Lower leg skin (tissue), 4 donors: ENCODE results near the gene SALL2. TPM values are rescaled to one million over a fixed set of nuclear protein-coding genes. Genes with fewer than 3 reads are reported as not detected.

Source experiments
- DNase-seq, 2 donors: peaks; one replicate each; pipeline ENCODE4 v3.0.0-alpha.2; 2019; ENCODE audit warnings: low spot score in 2 of 2
- H3K4me3 ChIP-seq: fragments of 200-600 bp; sonication (generic); 2 replicates; pipeline ENCODE4 v1.5.1; 2017; ENCODE audit warnings: mild to moderate bottlenecking, low read depth; ENCODE audit not compliant: poor library complexity, severe bottlenecking
- CTCF ChIP-seq, 3 donors: fragments of 450-650 bp; IDR thresholded peaks; one replicate each; pipeline ENCODE4 v1.5.1; 2016; ENCODE audit warnings: antibody characterized with exemption in 3 of 3, mild to moderate bottlenecking in 3 of 3, moderate library complexity in 2 of 3
- POLR2A ChIP-seq, 2 donors: fragments of 450-650 bp; IDR thresholded peaks; one replicate each; pipeline ENCODE4 v1.6.1; 2016 to 2017; ENCODE audit warnings: antibody characterized with exemption in 2 of 2, mild to moderate bottlenecking in 1 of 2, moderate library complexity in 1 of 2
- whole genome bisulfite sequencing, 2 donors: methylation state at CpG; one replicate each; pipeline ENCODE4 v1.1.5; 2018; 5-methylcytosine and 5-hydroxymethylcytosine counted together
- intact Hi-C: fragments of 100-400 bp; cut with DNase I; formaldehyde crosslinking; loops from one replicate; pipeline ENCODE4 v1.15.0; 2023; ENCODE audit warnings: low total_unique reads
- total RNA-seq, 4 donors: library from RNA; depleted of rRNA; stranded (reverse); fragments of >200 nt; gene quantifications; one replicate each; pipeline ENCODE4 v1.1.0, GENCODE V29; 2016

Gene SALL2
- total RNA-seq, 4 donors from 2014 or later = 2.2 to 4.8 (median 4.4) TPM

GRCh38 chr14:21533294-21533693, 7.1 kb upstream of the SALL2 start:
- no peak overlapping the region for H3K4me3 ChIP-seq
- DNase-seq = no peak
- intact Hi-C loops = no loop called here
- TF ChIP-seq POLR2A (IDR thresholded peaks at IDR 0.05) (no peak), CTCF (IDR thresholded peaks at IDR 0.05) (no peak)

GRCh38 chr14:21529515-21529914, 3.4 kb upstream of the SALL2 start:
- WGBS, 2 donors = 91 to 100% methylated on average over 1 of the region's 1 CpG
- intact Hi-C loops = no loop called here
- no peak overlapping the region for H3K4me3 ChIP-seq

GRCh38 chr14:21528381-21529348, 2.5 kb upstream of the SALL2 start:
- 79 to 88% methylated on average over 4 of the region's 4 CpGs for WGBS, 2 donors
- intact Hi-C loops = no loop called here
- no peak for DNase-seq
- no peak for TF ChIP-seq POLR2A (IDR thresholded peaks at IDR 0.05)
- H3K4me3 ChIP-seq = no peak overlapping the region

More at GRCh38 chr14:21529515-21529914, 3.4 kb upstream of the SALL2 start:
- no peak for DNase-seq
- TF ChIP-seq CTCF (IDR thresholded peaks at IDR 0.05) (no peak), POLR2A (IDR thresholded peaks at IDR 0.05) (no peak)

GRCh38 chr14:21527318-21527679, 1.2 kb upstream of the SALL2 start:
- DNase-seq = no peak
- WGBS, 2 donors = 58 to 67% methylated on average over 1 of the region's 1 CpG
- H3K4me3 ChIP-seq = no peak overlapping the region
- TF ChIP-seq POLR2A (IDR thresholded peaks at IDR 0.05) (no peak), CTCF (IDR thresholded peaks at IDR 0.05) (no peak)
- intact Hi-C loops = no loop called here

- no peak for TF ChIP-seq CTCF (IDR thresholded peaks at IDR 0.05)
- no peak for TF ChIP-seq POLR2A (IDR thresholded peaks at IDR 0.05)
- WGBS, 2 donors = 24 to 28% methylated on average over 13 of the region's 13 CpGs
- intact Hi-C loops = no loop called here
- peak overlapping the region; percentile 33 for H3K4me3 ChIP-seq
- DNase-seq = no peak
Measured at GRCh38 chr14:21526672-21527317, 649 bp upstream of the SALL2 start.

- 20 to 34% methylated on average over 12 of the region's 12 CpGs for WGBS, 2 donors
- TF ChIP-seq CTCF (IDR thresholded peaks at IDR 0.05) = no peak
- TF ChIP-seq POLR2A (IDR thresholded peaks at IDR 0.05) = no peak
- H3K4me3 ChIP-seq = no peak overlapping the region
- no peak for DNase-seq
- intact Hi-C loops = no loop called here
Measured at GRCh38 chr14:21525571-21525961, 580 bp downstream of the SALL2 start.
